NCI-H1417 treated with DMSO at 0.1 percent for 48 hours (cell line): ENCODE data around the gene ERGIC3.
A peak's percentile ranks its signal among the peaks of the same experiment; 100 is the strongest.
"Not testable (repeated sequence)": the region's sequence is repeated elsewhere in the genome, so short reads cannot be mapped to it uniquely, and the experiment has no call there.

Source experiments
- DNase-seq: peaks from one replicate; lab custom pipeline; 2025; lab: John Stamatoyannopoulos, UW

The ERGIC3 gene

GRCh38 chr20:35541783-35542662 is at the start of gene ERGIC3:
Gene ERGIC3 (plus strand): TSS chr20:35542078. CDS start chr20:35542098, 20 bp downstream.
- DNase-seq = peak; percentile 92

GRCh38 chr20:35492352-35492751 is 49.5 kb upstream of the ERGIC3 start:
- DNase-seq = no peak

GRCh38 chr20:35496481-35496880 is 45.4 kb upstream of the ERGIC3 start:
- DNase-seq = no peak

GRCh38 chr20:35497320-35497719 is 44.6 kb upstream of the ERGIC3 start:
- no peak for DNase-seq

GRCh38 chr20:35497780-35498189 is 44.1 kb upstream of the ERGIC3 start:
- DNase-seq = no peak

- no peak for DNase-seq
Measured at GRCh38 chr20:35499271-35499670, 42.6 kb upstream of the ERGIC3 start.

- no peak for DNase-seq
Measured at GRCh38 chr20:35502352-35502751, 39.5 kb upstream of the ERGIC3 start.

- DNase-seq = no peak
Measured at GRCh38 chr20:35503281-35503680, 38.6 kb upstream of the ERGIC3 start.

- no peak for DNase-seq
Measured at GRCh38 chr20:35503841-35504561, 37.9 kb upstream of the ERGIC3 start.

- no peak for DNase-seq
Measured at GRCh38 chr20:35504751-35505150, 37.1 kb upstream of the ERGIC3 start.

GRCh38 chr20:35506179-35506578 is 35.7 kb upstream of the ERGIC3 start:
- no peak for DNase-seq

GRCh38 chr20:35506872-35507638 is 34.8 kb upstream of the ERGIC3 start:
- no peak for DNase-seq

GRCh38 chr20:35508493-35509218 is 33.2 kb upstream of the ERGIC3 start:
- DNase-seq = no peak

- DNase-seq = no peak
Measured at GRCh38 chr20:35510951-35511735, 30.7 kb upstream of the ERGIC3 start.

- no peak for DNase-seq
Measured at GRCh38 chr20:35511814-35512420, 30.0 kb upstream of the ERGIC3 start.

- no peak for DNase-seq
Measured at GRCh38 chr20:35514371-35514932, 27.4 kb upstream of the ERGIC3 start.

- no peak for DNase-seq
Measured at GRCh38 chr20:35515341-35515740, 26.5 kb upstream of the ERGIC3 start.

- DNase-seq = no peak
Measured at GRCh38 chr20:35515949-35516645, 25.8 kb upstream of the ERGIC3 start.

- no peak for DNase-seq
Measured at GRCh38 chr20:35517125-35517524, 24.8 kb upstream of the ERGIC3 start.

GRCh38 chr20:35517767-35518166 is 24.1 kb upstream of the ERGIC3 start:
- not testable (repeated sequence) for DNase-seq
